Spleen (tissue), 7 donors: ENCODE results near the gene GSDME.

Source experiments
- POLR2A ChIP-seq, 3 donors: fragments of 450-650 bp; IDR thresholded peaks; one replicate each; pipeline ENCODE4 v1.5.1; 2017; ENCODE audit warnings: antibody characterized with exemption in 3 of 3, mild to moderate bottlenecking in 1 of 3
- POLR2AphosphoS5 ChIP-seq, 3 donors: sonication (generic); formaldehyde crosslinking; IDR thresholded peaks; one replicate each; pipeline ENCODE4 v1.5.1; 2017; ENCODE audit warnings: antibody characterized with exemption in 3 of 3
- TF ChIP-seq, protein P1 (sequence below), 11 experiments: fragments of 200-600 bp in 7 of 11; fragments of 450-650 bp in 4 of 11; sonication (generic) in 4 of 11; IDR thresholded peaks in 8 of 11; conservative IDR thresholded peaks in 3 of 11; 1 replicate in 7 of 11; 2 replicates in 4 of 11; pipeline versions ENCODE4 v1.4.0 to v1.8.0; 2016 to 2021; ENCODE audit warnings: antibody characterized with exemption in 11 of 11, inconsistent platforms in 4 of 11, mild to moderate bottlenecking in 1 of 11
- donor health status: DM: no; HTN: no; CAD: no; lungs with moderate emphysema.
- donor health status: DM: no; HTN: no; CAD: no.
- donor health status: DM: no; HTN: no; CAD: no.

DNA sequence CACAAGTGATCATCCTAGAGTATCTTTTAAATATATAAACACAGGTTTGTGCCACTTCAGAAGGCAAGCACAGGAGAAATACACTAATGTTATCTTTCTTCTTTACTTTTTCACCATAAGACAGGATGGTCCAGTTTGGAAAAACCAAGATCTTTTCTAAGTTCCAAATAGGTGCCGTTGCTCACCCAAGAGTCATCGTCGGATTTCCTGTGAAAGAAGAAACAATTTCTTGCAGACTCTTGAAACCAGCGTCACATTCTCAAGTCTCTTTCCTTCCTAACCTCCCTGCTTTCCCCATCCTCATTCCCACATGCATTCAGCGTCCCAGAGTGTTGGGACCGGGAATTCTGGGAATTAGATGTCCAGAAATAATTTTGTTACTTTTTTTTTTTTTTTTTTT lies 42.8 kb upstream of the GSDME start:
- TF ChIP-seq POLR2A (IDR thresholded peaks at IDR 0.05) (no peak), POLR2AphosphoS5 (IDR thresholded peaks at IDR 0.05) (no peak)
- TF ChIP-seq, protein P1, sequence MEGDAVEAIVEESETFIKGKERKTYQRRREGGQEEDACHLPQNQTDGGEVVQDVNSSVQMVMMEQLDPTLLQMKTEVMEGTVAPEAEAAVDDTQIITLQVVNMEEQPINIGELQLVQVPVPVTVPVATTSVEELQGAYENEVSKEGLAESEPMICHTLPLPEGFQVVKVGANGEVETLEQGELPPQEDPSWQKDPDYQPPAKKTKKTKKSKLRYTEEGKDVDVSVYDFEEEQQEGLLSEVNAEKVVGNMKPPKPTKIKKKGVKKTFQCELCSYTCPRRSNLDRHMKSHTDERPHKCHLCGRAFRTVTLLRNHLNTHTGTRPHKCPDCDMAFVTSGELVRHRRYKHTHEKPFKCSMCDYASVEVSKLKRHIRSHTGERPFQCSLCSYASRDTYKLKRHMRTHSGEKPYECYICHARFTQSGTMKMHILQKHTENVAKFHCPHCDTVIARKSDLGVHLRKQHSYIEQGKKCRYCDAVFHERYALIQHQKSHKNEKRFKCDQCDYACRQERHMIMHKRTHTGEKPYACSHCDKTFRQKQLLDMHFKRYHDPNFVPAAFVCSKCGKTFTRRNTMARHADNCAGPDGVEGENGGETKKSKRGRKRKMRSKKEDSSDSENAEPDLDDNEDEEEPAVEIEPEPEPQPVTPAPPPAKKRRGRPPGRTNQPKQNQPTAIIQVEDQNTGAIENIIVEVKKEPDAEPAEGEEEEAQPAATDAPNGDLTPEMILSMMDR (IDR thresholded peaks at IDR 0.05 in 8 of 11, conservative IDR thresholded peaks at IDR 0.05 in 3 of 11): no peak
